Measurements from ENCODE around the gene RSU1.

RSU1 gene

DNA sequence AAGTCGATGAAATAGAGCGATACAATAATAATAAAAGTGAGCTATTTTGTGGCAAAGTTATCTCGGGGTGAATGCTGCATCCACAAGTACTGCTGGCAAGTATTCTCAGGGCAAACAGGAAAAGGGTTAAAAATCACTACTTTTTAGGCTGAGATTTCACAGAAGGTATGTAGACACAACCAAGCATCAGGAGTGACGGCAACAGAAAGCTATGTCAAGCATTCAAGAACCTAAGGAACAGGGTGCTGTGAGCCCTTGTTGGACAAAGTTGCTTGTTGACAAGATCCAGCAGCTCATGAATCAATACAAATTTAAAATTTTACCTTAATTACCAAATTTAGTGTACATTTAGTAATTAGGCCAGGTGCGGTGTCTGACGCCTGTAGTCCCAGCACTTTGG, 254.3 kb downstream of the RSU1 start:
- in situ Hi-C loops (cut with MboI; ENCODE audit: low sequenced_read_pairs): no loop called here
- Histone ChIP-seq H3K27me3 (ENCODE audit: low read depth) (0 out of 2 replicates have a peak, but pooled peaks cover 3% of the 10 kb centered on the region), H3K4me1 (no peaks in the 10 kb centered on the region), H3K9me3 (no peaks in the 10 kb centered on the region), H3K4me3 (no peak overlapping the region), H3K36me3 (replicated peaks) (no peaks in the 10 kb centered on the region)
- DNase-seq (ENCODE audit: low spot score in 2 of 2): no peak

- Histone ChIP-seq H3K36me3 (replicated peaks) (no peaks in the 10 kb centered on the region), H3K27me3 (ENCODE audit: low read depth) (0 out of 2 replicates have a peak, but pooled peaks cover 3% of the 10 kb centered on the region), H3K9me3 (no peaks in the 10 kb centered on the region), H3K4me3 (no peak overlapping the region), H3K4me1 (no peaks in the 10 kb centered on the region)
- DNase-seq (ENCODE audit: low spot score in 2 of 2): no peak
- in situ Hi-C loops (cut with MboI; ENCODE audit: low sequenced_read_pairs): no loop called here
Measured at GRCh38 chr10:16559236-16559773, 257.9 kb downstream of the RSU1 start.

DNA sequence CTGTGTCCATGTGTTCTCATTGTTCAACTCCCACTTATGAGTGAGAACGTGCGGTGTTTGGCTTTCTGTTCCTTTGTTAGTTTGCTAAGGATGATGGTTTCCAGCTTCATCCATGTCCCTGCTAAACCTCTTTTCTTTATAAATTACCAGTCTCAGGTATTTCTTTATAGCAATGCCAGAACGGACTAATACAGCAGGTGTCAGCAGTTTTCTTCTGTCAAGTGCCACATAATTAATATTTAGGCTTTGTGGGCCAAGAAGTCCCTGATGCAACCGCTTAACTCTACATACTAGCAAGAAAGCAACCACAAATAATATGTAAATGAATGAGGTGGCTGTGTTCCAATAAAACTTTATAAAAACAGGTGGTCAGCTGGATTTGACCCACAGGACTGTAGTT, 269.3 kb downstream of the RSU1 start:
- no peaks in the 10 kb centered on the region for H3K36me3 ChIP-seq (replicated peaks)
- in situ Hi-C loops (cut with MboI; ENCODE audit: low sequenced_read_pairs): no loop called here
- no peaks in the 10 kb centered on the region for H3K4me1 ChIP-seq
- no peaks in the 10 kb centered on the region for H3K27me3 ChIP-seq (ENCODE audit: low read depth)
- DNase-seq (ENCODE audit: low spot score in 2 of 2): no peak
- no peak overlapping the region for H3K4me3 ChIP-seq
- H3K9me3 ChIP-seq: no peaks in the 10 kb centered on the region

DNA sequence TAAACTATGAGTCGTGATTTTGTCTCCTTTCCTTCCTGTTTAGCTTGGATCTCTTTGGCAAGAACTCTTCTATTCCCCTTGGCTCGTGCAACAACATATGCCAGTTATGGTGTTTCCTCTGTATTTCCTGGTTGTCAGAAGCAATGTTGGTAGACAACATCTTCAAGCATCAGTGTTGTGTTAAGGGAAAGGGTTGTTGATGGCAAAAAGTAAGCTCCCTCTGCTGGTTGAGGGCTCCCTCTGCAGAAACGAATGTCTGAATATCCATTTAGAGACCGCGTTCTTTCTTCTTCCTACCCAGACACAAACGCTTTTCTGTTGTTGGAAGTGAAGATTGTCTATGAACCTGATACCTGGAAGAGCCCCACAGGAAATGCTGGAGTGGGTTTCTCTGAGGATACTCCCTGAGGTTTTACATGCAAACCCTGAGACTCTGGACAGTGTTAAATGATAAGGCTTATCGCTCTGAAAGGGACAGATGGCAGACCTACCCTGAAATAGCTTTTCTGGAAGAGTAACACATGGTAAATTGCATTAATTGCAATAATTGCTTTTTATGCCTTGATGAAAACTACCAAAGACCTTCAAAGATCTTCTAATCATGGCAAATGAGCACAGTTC, 272.0 kb downstream of the RSU1 start:
- Histone ChIP-seq H3K4me1 (no peaks in the 10 kb centered on the region), H3K27me3 (ENCODE audit: low read depth) (no peaks in the 10 kb centered on the region), H3K9me3 (no peaks in the 10 kb centered on the region), H3K36me3 (replicated peaks) (no peaks in the 10 kb centered on the region), H3K4me3 (no peak overlapping the region)
- in situ Hi-C loops (cut with MboI; ENCODE audit: low sequenced_read_pairs): no loop called here
- peak in 1 of 2 experiments; percentile 37 for DNase-seq (ENCODE audit: low spot score in 2 of 2)

DNA sequence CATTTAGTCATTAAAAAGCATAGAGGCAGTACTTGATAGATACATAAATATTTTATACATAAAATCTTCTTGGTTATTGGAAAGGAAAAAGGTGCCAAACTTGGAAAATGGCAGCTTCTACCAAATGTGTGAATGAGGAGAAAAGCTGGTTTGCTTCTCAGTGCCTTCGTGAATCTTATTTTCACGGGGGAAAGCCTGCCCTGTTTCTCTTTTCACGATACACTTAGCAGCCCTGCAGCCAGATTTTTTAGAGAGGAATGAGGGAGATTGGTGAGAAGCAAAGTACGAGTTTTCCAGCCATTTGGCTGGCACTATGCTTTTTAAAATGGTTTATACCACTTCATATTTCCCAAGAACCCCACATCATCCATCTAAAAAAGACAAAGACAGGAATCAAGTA, 272.6 kb downstream of the RSU1 start:
- no peaks in the 10 kb centered on the region for H3K9me3 ChIP-seq
- DNase-seq (ENCODE audit: low spot score in 2 of 2): no peak
- no peaks in the 10 kb centered on the region for H3K27me3 ChIP-seq (ENCODE audit: low read depth)
- in situ Hi-C loops (cut with MboI; ENCODE audit: low sequenced_read_pairs): no loop called here
- no peaks in the 10 kb centered on the region for H3K36me3 ChIP-seq (replicated peaks)
- H3K4me3 ChIP-seq: no peak overlapping the region
- H3K4me1 ChIP-seq: no peaks in the 10 kb centered on the region

GRCh38 chr10:16544099-16544498, 273.1 kb downstream of the RSU1 start:
- H3K27me3 ChIP-seq (ENCODE audit: low read depth): no peaks in the 10 kb centered on the region
- in situ Hi-C loops (cut with MboI; ENCODE audit: low sequenced_read_pairs): no loop called here
- no peak for DNase-seq (ENCODE audit: low spot score in 2 of 2)

More at GRCh38 chr10:16544099-16544498, 273.1 kb downstream of the RSU1 start:
- no peaks in the 10 kb centered on the region for H3K36me3 ChIP-seq (replicated peaks)
- no peak overlapping the region for H3K4me3 ChIP-seq
- H3K9me3 ChIP-seq: no peaks in the 10 kb centered on the region
- H3K4me1 ChIP-seq: no peaks in the 10 kb centered on the region
